ENCODE data around the gene PPM1E. TPM values are rescaled to one million over a fixed set of nuclear protein-coding genes. Genes with fewer than 3 reads are reported as not detected.

PPM1E gene
- polyA plus RNA-seq, 2 of the 4 experiments (the other 2 are of a cell fraction) = 0.05 to 0.25 TPM

DNA sequence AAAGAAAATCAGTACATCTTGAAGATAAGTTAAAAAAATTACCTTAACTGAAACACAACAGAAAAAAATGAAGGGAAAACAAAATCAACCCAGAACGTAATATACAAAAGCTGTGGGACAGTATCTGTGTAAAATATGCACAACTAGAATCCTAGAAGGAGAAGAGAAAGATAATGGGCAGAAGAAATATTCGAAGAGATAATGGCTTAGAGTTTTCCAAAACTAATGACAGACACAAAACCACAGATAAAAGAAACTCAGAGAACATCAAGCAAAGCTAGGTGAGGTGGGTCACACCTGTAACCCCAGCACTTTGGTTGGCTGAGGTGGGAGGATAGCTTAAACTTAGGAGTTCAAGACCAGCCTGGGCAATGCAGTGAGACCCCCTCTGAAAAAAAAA is 234.0 kb downstream of the PPM1E start:
- CTCF ChIA-PET = interaction anchor here (1.1 to 2.6 kb wide), 2 partner anchors 13 to 278 kb away, joined by 3 to 10 read pairs; no protein-coding TSS in a partner anchor
- no peak for ATAC-seq
- Histone ChIP-seq H3K4me3 (no peak overlapping the region), H3K4me2 (no peak overlapping the region), H3K4me1 (peaks cover 12% of the 10 kb centered on the region; the same call in 2 of the 3 replicates), H3K9me3 (no peaks in the 10 kb centered on the region), H3K27ac (no peak overlapping the region)
- no peak for DNase-seq (ENCODE audit: low read depth in 1 of 2, low spot score in 1 of 2)
- POLR2A ChIA-PET = interaction anchor here (0.7 kb wide), 1 partner anchor 54 kb away, joined by 3 read pairs; no protein-coding TSS in a partner anchor
- TF ChIP-seq EHMT2 (IDR thresholded peaks at IDR 0.05; ENCODE audit: low read depth) = no peak
- TF ChIP-seq NPAS2 (CRISPR knock-in tag; IDR thresholded peaks at IDR 0.05; ENCODE audit: borderline replicate concordance) = no peak
- no peak for TF ChIP-seq ZC3H11A (IDR thresholded peaks at IDR 0.05)
- no peak for TF ChIP-seq TP53 (CRISPR knock-in tag; IDR thresholded peaks at IDR 0.05)
- TF ChIP-seq POLR2AphosphoS2 (conservative IDR thresholded peaks at IDR 0.05; ENCODE audit: low read length) = no peak
- TF ChIP-seq, protein P1, sequence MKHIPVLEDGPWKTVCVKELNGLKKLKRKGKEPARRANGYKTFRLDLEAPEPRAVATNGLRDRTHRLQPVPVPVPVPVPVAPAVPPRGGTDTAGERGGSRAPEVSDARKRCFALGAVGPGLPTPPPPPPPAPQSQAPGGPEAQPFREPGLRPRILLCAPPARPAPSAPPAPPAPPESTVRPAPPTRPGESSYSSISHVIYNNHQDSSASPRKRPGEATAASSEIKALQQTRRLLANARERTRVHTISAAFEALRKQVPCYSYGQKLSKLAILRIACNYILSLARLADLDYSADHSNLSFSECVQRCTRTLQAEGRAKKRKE (CRISPR knock-in tag; IDR thresholded peaks at IDR 0.05; ENCODE audit: low read depth) = no peak
- TF ChIP-seq PHF8 (IDR thresholded peaks at IDR 0.05; ENCODE audit: borderline replicate concordance, low read depth) = no peak
- no peak for FAIRE-seq
- 87% methylated on average over 2 of the region's 2 CpGs for WGBS (ENCODE audit: missing lambda C conversion rate)

DNA sequence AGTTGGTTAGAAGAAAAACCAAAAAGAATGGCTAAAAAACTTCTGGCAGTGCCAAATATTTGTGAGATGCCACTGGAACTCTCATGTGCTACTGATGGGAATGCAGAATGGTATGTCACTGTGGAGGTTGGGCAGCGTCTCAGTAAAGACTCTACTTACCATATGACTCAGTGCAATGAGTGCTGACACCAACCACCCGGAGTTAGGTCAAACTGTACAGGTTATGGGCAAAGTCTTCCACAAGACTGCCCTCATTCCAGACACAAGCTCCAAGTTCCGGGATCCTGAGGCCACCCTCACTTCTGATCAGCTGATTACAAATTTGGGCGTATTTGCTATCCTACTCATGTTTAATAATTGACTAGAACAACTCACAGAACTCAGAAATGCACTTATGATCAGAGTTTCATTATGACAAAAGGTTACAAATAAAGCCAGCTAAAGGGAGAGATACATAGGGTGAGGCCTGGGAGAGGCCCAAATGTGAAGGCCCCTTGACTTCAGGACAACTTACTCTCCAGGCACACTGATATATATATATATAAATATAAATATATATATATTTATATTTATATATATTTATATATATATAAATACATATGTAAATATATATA is 236.2 kb downstream of the PPM1E start:
- ChIA-PET POLR2A (no interaction called here), CTCF (interaction anchor here (1.4 to 5.8 kb wide), 3 partner anchors 13 to 403 kb away, joined by 3 to 28 read pairs (median 10); no protein-coding TSS in a partner anchor)

DNA sequence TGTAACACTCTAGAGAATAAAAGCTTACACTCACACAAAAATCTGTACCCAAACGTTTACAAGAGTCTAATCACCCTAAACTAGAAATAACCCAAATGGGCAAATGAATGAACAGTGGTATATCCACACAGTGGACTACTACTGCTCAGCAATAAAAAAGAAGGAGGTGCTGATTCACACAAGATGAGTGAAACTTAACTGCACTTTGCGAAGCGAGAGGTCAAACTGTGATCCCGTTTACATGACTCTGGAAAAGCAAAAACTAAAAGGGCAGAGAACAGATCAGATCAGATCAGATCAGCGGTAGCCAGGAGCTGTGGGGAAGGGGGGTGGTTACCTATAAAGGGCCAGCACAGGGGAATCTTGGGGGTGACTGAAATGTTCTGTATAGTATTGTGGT is 237.7 kb downstream of the PPM1E start:
- CTCF ChIA-PET = interaction anchor here (1.0 to 5.8 kb wide), 4 partner anchors 12 to 474 kb away, joined by 3 to 28 read pairs (median 6); no protein-coding TSS in a partner anchor

More for the DNA sequence above, 236.2 kb downstream of the PPM1E start:
- ATAC-seq (peak; percentile 34 to 49; a peak in 4 of 6 replicates), FAIRE-seq (no peak), DNase-seq (ENCODE audit: low read depth in 1 of 2, low spot score in 1 of 2) (peak in 1 of 2 experiments; percentile 37)
- Histone ChIP-seq H3K4me1 (peaks cover 12% of the 10 kb centered on the region; the same call in 2 of the 3 replicates), H3K27ac (no peak overlapping the region), H3K4me3 (no peak overlapping the region), H3K9me3 (no peaks in the 10 kb centered on the region), H3K4me2 (no peak overlapping the region)
- WGBS (ENCODE audit: missing lambda C conversion rate) = 66% methylated on average over 4 of the region's 4 CpGs
- TF ChIP-seq POLR2AphosphoS2 (conservative IDR thresholded peaks at IDR 0.05; ENCODE audit: low read length) (no peak), HEYL (CRISPR knock-in tag; IDR thresholded peaks at IDR 0.05) (no peak), JUNB (IDR thresholded peaks at IDR 0.05) (no peak)
- TF ChIP-seq, protein P2, sequence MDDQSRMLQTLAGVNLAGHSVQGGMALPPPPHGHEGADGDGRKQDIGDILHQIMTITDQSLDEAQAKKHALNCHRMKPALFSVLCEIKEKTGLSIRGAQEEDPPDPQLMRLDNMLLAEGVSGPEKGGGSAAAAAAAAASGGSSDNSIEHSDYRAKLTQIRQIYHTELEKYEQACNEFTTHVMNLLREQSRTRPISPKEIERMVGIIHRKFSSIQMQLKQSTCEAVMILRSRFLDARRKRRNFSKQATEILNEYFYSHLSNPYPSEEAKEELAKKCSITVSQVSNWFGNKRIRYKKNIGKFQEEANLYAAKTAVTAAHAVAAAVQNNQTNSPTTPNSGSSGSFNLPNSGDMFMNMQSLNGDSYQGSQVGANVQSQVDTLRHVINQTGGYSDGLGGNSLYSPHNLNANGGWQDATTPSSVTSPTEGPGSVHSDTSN (IDR thresholded peaks at IDR 0.05) = no peak

More for the DNA sequence above, 237.7 kb downstream of the PPM1E start:
- ATAC-seq (no peak), FAIRE-seq (no peak), DNase-seq (ENCODE audit: low read depth in 1 of 2, low spot score in 1 of 2) (no peak)
- POLR2A ChIA-PET = interaction anchor here (1.2 kb wide), 1 partner anchor 362 kb away, joined by 3 read pairs; no protein-coding TSS in a partner anchor
- Histone ChIP-seq H3K9me3 (no peaks in the 10 kb centered on the region), H3K27ac (no peak overlapping the region), H3K4me1 (peaks cover 18% of the 10 kb centered on the region), H3K4me3 (no peak overlapping the region), H3K4me2 (no peak overlapping the region)
- WGBS (ENCODE audit: missing lambda C conversion rate) = 78% methylated on average over 5 of the region's 5 CpGs
- TF ChIP-seq CBX8 (IDR thresholded peaks at IDR 0.05) = no peak
- no peak for TF ChIP-seq RCOR1 (IDR thresholded peaks at IDR 0.05; ENCODE audit: low read depth, low read length)
- no peak for TF ChIP-seq ZNF302 (CRISPR knock-in tag; IDR thresholded peaks at IDR 0.05)
- TF ChIP-seq BHLHE40 (IDR thresholded peaks at IDR 0.05; ENCODE audit: low read depth, low read length) = no peak
- TF ChIP-seq ZSCAN20 (CRISPR knock-in tag; IDR thresholded peaks at IDR 0.05) = no peak
- no peak for TF ChIP-seq JUN (IDR thresholded peaks at IDR 0.05)
- no peak for TF ChIP-seq CHD2 (IDR thresholded peaks at IDR 0.05; ENCODE audit: low read length, partially characterized antibody)
- TF ChIP-seq KDM5A (IDR thresholded peaks at IDR 0.05) = no peak
- TF ChIP-seq, protein P3, sequence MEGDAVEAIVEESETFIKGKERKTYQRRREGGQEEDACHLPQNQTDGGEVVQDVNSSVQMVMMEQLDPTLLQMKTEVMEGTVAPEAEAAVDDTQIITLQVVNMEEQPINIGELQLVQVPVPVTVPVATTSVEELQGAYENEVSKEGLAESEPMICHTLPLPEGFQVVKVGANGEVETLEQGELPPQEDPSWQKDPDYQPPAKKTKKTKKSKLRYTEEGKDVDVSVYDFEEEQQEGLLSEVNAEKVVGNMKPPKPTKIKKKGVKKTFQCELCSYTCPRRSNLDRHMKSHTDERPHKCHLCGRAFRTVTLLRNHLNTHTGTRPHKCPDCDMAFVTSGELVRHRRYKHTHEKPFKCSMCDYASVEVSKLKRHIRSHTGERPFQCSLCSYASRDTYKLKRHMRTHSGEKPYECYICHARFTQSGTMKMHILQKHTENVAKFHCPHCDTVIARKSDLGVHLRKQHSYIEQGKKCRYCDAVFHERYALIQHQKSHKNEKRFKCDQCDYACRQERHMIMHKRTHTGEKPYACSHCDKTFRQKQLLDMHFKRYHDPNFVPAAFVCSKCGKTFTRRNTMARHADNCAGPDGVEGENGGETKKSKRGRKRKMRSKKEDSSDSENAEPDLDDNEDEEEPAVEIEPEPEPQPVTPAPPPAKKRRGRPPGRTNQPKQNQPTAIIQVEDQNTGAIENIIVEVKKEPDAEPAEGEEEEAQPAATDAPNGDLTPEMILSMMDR (IDR thresholded peaks at IDR 0.05) = no peak
- TF ChIP-seq MYC (IDR thresholded peaks at IDR 0.05; ENCODE audit: borderline replicate concordance, low read length) = no peak
- no peak for TF ChIP-seq TFCP2L1 (CRISPR knock-in tag; IDR thresholded peaks at IDR 0.05)
- TF ChIP-seq MAFK (IDR thresholded peaks at IDR 0.05; ENCODE audit: partially characterized antibody) = no peak
- no peak for TF ChIP-seq SREBF2 (IDR thresholded peaks at IDR 0.05)
- no peak for TF ChIP-seq RAD21 (conservative IDR thresholded peaks at IDR 0.05 in 1 of 2, IDR thresholded peaks at IDR 0.05 in 1 of 2)
- no peak for TF ChIP-seq HDAC2 (IDR thresholded peaks at IDR 0.05)
- TF ChIP-seq, protein P4, sequence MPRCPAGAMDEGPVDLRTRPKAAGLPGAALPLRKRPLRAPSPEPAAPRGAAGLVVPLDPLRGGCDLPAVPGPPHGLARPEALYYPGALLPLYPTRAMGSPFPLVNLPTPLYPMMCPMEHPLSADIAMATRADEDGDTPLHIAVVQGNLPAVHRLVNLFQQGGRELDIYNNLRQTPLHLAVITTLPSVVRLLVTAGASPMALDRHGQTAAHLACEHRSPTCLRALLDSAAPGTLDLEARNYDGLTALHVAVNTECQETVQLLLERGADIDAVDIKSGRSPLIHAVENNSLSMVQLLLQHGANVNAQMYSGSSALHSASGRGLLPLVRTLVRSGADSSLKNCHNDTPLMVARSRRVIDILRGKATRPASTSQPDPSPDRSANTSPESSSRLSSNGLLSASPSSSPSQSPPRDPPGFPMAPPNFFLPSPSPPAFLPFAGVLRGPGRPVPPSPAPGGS (IDR thresholded peaks at IDR 0.05) = no peak
- no peak for TF ChIP-seq RFX5 (IDR thresholded peaks at IDR 0.05)
- TF ChIP-seq HOXB13 (CRISPR knock-in tag; IDR thresholded peaks at IDR 0.05; ENCODE audit: low read depth) = no peak
- TF ChIP-seq, protein P1 (CRISPR knock-in tag; IDR thresholded peaks at IDR 0.05; ENCODE audit: low read depth) = no peak
- no peak for TF ChIP-seq FOXS1 (CRISPR knock-in tag; IDR thresholded peaks at IDR 0.05)

Measured in A549 (cell line).